GM12878 (cell line): ENCODE data around the gene SH3BGRL3. TPM values are rescaled to one million over a fixed set of nuclear protein-coding genes. Genes with fewer than 3 reads are reported as not detected.

ENCODE experiments used
- ATAC-seq: fragments of 200-7000 bp; cut with Tn5 transposase; 3 replicates; pipeline ENCODE4 v1.9.1; 2020; ENCODE audit warnings: mild to moderate bottlenecking, moderate library complexity
- BruUV-seq: library from RNA; stranded (reverse); fragments of 400-500 nt; replicated peaks from 2 replicates; lab custom pipeline; 2021; lab: Mats Ljungman, UMichigan
- CTCF ChIA-PET: fragments of 300-600 bp; sonication (Branson Sonifier 250); formaldehyde crosslinking; extraction: SDS; loops from one replicate; lab custom pipeline; 2021; ENCODE audit warnings: inconsistent platforms; lab: Yijun Ruan, JAX
- POLR2A ChIA-PET: fragments of 350-600 bp; formaldehyde crosslinking; extraction: SDS; loops from one replicate; lab custom pipeline; 2021; ENCODE audit warnings: inconsistent platforms; lab: Charles Lee
- RAD21 ChIA-PET: fragments of 300-600 bp; sonication (Branson Sonifier 250); formaldehyde crosslinking; loops from one replicate; lab custom pipeline; 2023; ENCODE audit warnings: antibody characterized with exemption; ENCODE audit not compliant: unreplicated experiment; lab: Charles Lee
- SMC1A ChIA-PET: fragments of 300-600 bp; sonication (Branson Sonifier 250); formaldehyde crosslinking; loops from one replicate; lab custom pipeline; 2023; ENCODE audit not compliant: unreplicated experiment, uncharacterized antibody; lab: Charles Lee
- DNase-seq: peaks from one replicate; pipeline ENCODE4 v3.0.0-alpha.2; 2011; ENCODE audit warnings: low read depth, low spot score
- FAIRE-seq: peaks from 3 replicates; lab custom pipeline; 2011; peaks lifted over from hg19 to GRCh38; lab: Jason Lieb, UNC
- H2AFZ ChIP-seq: 2 replicates; pipeline ENCODE4 v1.6.0; 2011; ENCODE audit warnings: low read depth, low read length, control low read depth; ENCODE audit not compliant: control insufficient read depth
- H3K27ac ChIP-seq: 2 replicates; pipeline ENCODE4 v1.5.1; 2011; ENCODE audit warnings: control low read depth; ENCODE audit not compliant: control insufficient read depth, insufficient read depth
- H3K27me3 ChIP-seq, 2 experiments: replicated peaks in 1 of 2; 2 replicates each; pipeline versions ENCODE4 v1.6.0 to v1.6.1; 2011; ENCODE audit warnings: low read length in 1 of 2; ENCODE audit not compliant: control insufficient read depth in 2 of 2, insufficient read depth in 2 of 2
- H3K36me3 ChIP-seq, 2 experiments: 2 replicates each; pipeline ENCODE4 v1.5.1; 2011; ENCODE audit warnings: low read length in 1 of 2; ENCODE audit not compliant: control insufficient read depth in 2 of 2, insufficient read depth in 2 of 2
- H3K4me1 ChIP-seq: 2 replicates; pipeline ENCODE4 v1.6.1; 2011; ENCODE audit warnings: mild to moderate bottlenecking, low read length, moderate library complexity, mixed read lengths; ENCODE audit not compliant: control insufficient read depth, insufficient read depth
- H3K4me2 ChIP-seq: 2 replicates; pipeline ENCODE4 v1.6.0; 2011; ENCODE audit warnings: control low read depth; ENCODE audit not compliant: control insufficient read depth, insufficient read depth
- H3K4me3 ChIP-seq: fragments of 200-600 bp; sonication (generic); 2 replicates; pipeline ENCODE4 v1.5.1; 2016
- H3K79me2 ChIP-seq: 2 replicates; pipeline ENCODE4 v1.6.0; 2011; ENCODE audit warnings: low read length; ENCODE audit not compliant: control insufficient read depth, insufficient read depth
- H3K9ac ChIP-seq: 2 replicates; pipeline ENCODE4 v1.8.0; 2011; ENCODE audit warnings: low read length, control low read depth, mixed read lengths; ENCODE audit not compliant: control insufficient read depth, insufficient read depth
- H3K9me3 ChIP-seq: replicated peaks from 3 replicates; pipeline ENCODE4 v1.5.1; 2011; ENCODE audit warnings: mild to moderate bottlenecking, low read length; ENCODE audit not compliant: control insufficient read depth, insufficient read depth
- H4K20me1 ChIP-seq: 2 replicates; pipeline ENCODE4 v1.6.0; 2011; ENCODE audit not compliant: control insufficient read depth, insufficient read depth
- BRCA1 ChIP-seq: IDR thresholded peaks from 2 replicates; pipeline ENCODE4 v1.6.1; 2011; ENCODE audit warnings: low read depth, low read length, improper control_type of control experiment
- CHD2 ChIP-seq: IDR thresholded peaks from 2 replicates; pipeline ENCODE4 v1.6.1; 2011; ENCODE audit warnings: low read depth, low read length, improper control_type of control experiment, borderline replicate concordance
- CREB1 ChIP-seq: IDR thresholded peaks from 2 replicates; pipeline ENCODE4 v1.6.1; 2012; ENCODE audit warnings: low read depth, mild to moderate bottlenecking, inconsistent platforms
- EP300 ChIP-seq, 2 experiments: fragments of 150-350 bp in 1 of 2; IDR thresholded peaks; 2 replicates each; pipeline ENCODE4 v1.6.1; 2011 to 2012; ENCODE audit warnings: low read depth in 2 of 2, low read length in 2 of 2, borderline replicate concordance in 1 of 2, improper control_type of control experiment in 1 of 2, inconsistent platforms in 1 of 2; ENCODE audit not compliant: control insufficient read depth in 1 of 2
- ETV6 ChIP-seq, 2 experiments: fragments of 450-650 bp in 1 of 2; IDR thresholded peaks in 1 of 2; conservative IDR thresholded peaks in 1 of 2; 2 replicates each; pipeline ENCODE4 v1.6.1; 2014; ENCODE audit warnings: antibody characterized with exemption in 1 of 2, borderline replicate concordance in 1 of 2, low read depth in 1 of 2, mild to moderate bottlenecking in 1 of 2, moderate library complexity in 1 of 2
- EZH2 ChIP-seq: IDR thresholded peaks from 2 replicates; pipeline ENCODE4 v1.6.1; 2012; ENCODE audit warnings: low read depth, mild to moderate bottlenecking, control low read depth, inconsistent platforms, low read length, borderline replicate concordance; ENCODE audit not compliant: control insufficient read depth
- MTA3 ChIP-seq: IDR thresholded peaks from 2 replicates; pipeline ENCODE4 v1.6.1; 2012; ENCODE audit warnings: low read length, inconsistent platforms, borderline replicate concordance
- NBN ChIP-seq: fragments of 450-650 bp; IDR thresholded peaks from 2 replicates; pipeline ENCODE4 v1.6.1; 2016
- POLR2AphosphoS2 ChIP-seq: IDR thresholded peaks from 2 replicates; pipeline ENCODE4 v1.6.1; 2011; ENCODE audit warnings: low read depth, mild to moderate bottlenecking, low read length, improper control_type of control experiment, moderate library complexity
- RAD21 ChIP-seq: IDR thresholded peaks from 2 replicates; pipeline ENCODE4 v1.6.1; 2011; ENCODE audit warnings: mild to moderate bottlenecking, low read depth, low read length, moderate library complexity; ENCODE audit not compliant: insufficient read depth
- RAD51 ChIP-seq: fragments of 450-650 bp; IDR thresholded peaks from 2 replicates; pipeline ENCODE4 v1.6.1; 2016; ENCODE audit warnings: moderate library complexity, mild to moderate bottlenecking, inconsistent platforms
- RBBP5 ChIP-seq: fragments of 200-600 bp; sonication (generic); conservative IDR thresholded peaks from 2 replicates; pipeline ENCODE4 v1.6.1; 2016
- SIN3A ChIP-seq: IDR thresholded peaks from 2 replicates; pipeline ENCODE4 v1.6.1; 2012; ENCODE audit warnings: low read depth, low read length, improper control_type of control experiment
- SUPT20H ChIP-seq: IDR thresholded peaks from 2 replicates; pipeline ENCODE4 v1.6.1; 2011; ENCODE audit warnings: low read depth, mild to moderate bottlenecking, low read length, moderate library complexity, borderline replicate concordance; ENCODE audit not compliant: control insufficient read depth
- TARDBP ChIP-seq: IDR thresholded peaks from 2 replicates; pipeline ENCODE4 v1.6.1; 2016; ENCODE audit warnings: borderline replicate concordance
- ZNF217 ChIP-seq: fragments of 450-650 bp; IDR thresholded peaks from 2 replicates; pipeline ENCODE4 v1.6.1; 2017; ENCODE audit warnings: antibody characterized with exemption, mild to moderate bottlenecking
- WGBS: methylation state at CpG from one replicate; pipeline ENCODE4 v1.1.6; 2016; ENCODE audit warnings: low lambda C conversion rate; ENCODE audit not compliant: insufficient replicate concordance, insufficient coverage; ENCODE audit errors: missing lambda C conversion rate; 5-methylcytosine and 5-hydroxymethylcytosine counted together
- in situ Hi-C: fragments of 300-500 bp; cut with MboI; formaldehyde crosslinking; loops from 9 replicates; pipeline ENCODE4 v1.14.3; 2018; ENCODE audit warnings: mixed read lengths
- intact Hi-C: fragments of 100-400 bp; cut with micrococcal nuclease; formaldehyde crosslinking; loops from one replicate; pipeline ENCODE4 v1.14.2; 2022; ENCODE audit not compliant: unreplicated experiment
- polyA plus RNA-seq, 11 experiments: library from polyadenylated mRNA; depleted of rRNA in 4 of 11; unstranded in 6 of 11; stranded (reverse) in 5 of 11; fragments of >200 nt; fragmentation: Nextera tagmentation in 4 of 11; fragmentation: Illumina TruSeq in 1 of 11; extraction: Ambion mirVana in 4 of 11; extraction: Trizol in 1 of 11; gene quantifications; 1 replicate in 1 of 11; 2 replicates in 10 of 11; pipeline versions ENCODE4 v1.2.1 to v1.2.3, GENCODE V29; 2011 to 2016; ENCODE audit warnings: inconsistent platforms in 2 of 11, missing spikeins in 2 of 11, low read depth in 1 of 11
- total RNA-seq, 4 experiments: library from RNA; depleted of rRNA in 3 of 4; stranded (reverse); fragments of >200 nt in 3 of 4; fragmentation: Illumina TruSeq in 1 of 4; extraction: Trizol in 1 of 4; gene quantifications; 2 replicates each; pipeline versions ENCODE4 v1.2.1 to v1.2.3, GENCODE V29; 2013 to 2021
- TF ChIP-seq, protein P1 (sequence below): IDR thresholded peaks from 2 replicates; pipeline ENCODE4 v1.6.1; 2012; ENCODE audit warnings: low read length, inconsistent platforms
- TF ChIP-seq, protein P2 (sequence below): fragments of 450-650 bp; IDR thresholded peaks from 2 replicates; pipeline ENCODE4 v1.6.1; 2016; ENCODE audit warnings: mild to moderate bottlenecking
- TF ChIP-seq, protein P3 (sequence below): IDR thresholded peaks from 2 replicates; pipeline ENCODE4 v1.6.1; 2011; ENCODE audit warnings: borderline replicate concordance, low read depth, mild to moderate bottlenecking, moderate library complexity, low read length; ENCODE audit not compliant: insufficient read depth, poor library complexity, severe bottlenecking

Gene SH3BGRL3
- total and polyA plus RNA-seq, 10 of the 15 experiments (the other 5 are each of a cell fraction or from before 2014, with no cell fraction given) = 39.7 to 390 (median 118) TPM

DNA sequence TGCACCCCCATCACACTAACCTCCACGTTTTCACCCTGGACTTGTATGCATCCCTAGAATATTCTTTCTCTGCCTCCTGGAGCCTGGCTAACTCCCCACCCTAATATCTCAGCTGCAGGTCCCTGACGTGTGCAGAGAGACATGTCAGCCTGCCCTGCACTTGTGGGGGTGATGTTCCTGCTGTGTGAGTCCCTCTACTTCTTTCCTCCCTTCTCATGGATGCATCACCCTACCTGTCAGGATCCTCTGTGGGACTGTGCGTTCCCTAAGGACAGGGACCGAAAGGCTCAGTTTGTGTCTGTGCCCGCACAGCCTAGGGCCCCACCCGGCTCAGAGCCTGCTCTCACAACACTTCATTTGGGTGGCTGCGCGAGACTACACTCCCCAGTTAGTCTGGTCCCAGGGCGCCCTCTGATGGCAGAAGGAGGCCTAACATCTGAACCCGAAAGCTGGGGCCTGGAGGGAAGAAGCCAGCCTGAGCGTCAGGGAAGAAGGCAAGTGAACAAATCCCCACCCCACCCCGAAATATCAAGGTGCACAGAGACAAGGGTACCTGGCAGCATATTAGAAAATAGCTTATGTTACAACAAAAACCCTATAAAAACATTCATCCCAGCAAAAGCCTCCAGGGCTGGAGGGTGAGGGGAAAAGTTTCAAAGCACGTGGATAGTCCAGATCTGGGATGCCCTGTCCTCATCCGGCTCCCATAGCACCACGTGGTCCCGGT is 41.6 kb downstream of the SH3BGRL3 start:
- peaks cover 23% of the 10 kb centered on the region for H3K79me2 ChIP-seq
- H3K27me3 ChIP-seq = no peaks in the 10 kb centered on the region
- BruUV-seq = no TSS peak
- H3K4me1 ChIP-seq = peaks cover 26% of the 10 kb centered on the region
- peak overlapping the region; percentile 45 for H2AFZ ChIP-seq
- in situ Hi-C loops = loop anchor here (5.0 kb wide), 2 partner anchors 34 to 149 kb away; partner anchors contain the start of gene ZNF593OS
- H3K4me2 ChIP-seq = peak overlapping the region; percentile 77
- FAIRE-seq (peak; percentile 81), DNase-seq (peak; percentile 57), ATAC-seq (peak; percentile 76)
- ChIA-PET CTCF (interaction anchor here (0.6 to 11.6 kb wide), 37 partner anchors 10 to 218 kb away, joined by 3 to 879 read pairs (median 5); partner anchors contain the start of genes CEP85, SH3BGRL3, UBXN11 and ZNF593), SMC1A (interaction anchor here (0.7 to 14.9 kb wide), 19 partner anchors 10 to 268 kb away, joined by 3 to 474 read pairs (median 5); partner anchors contain the start of genes C1orf232, CEP85, SH3BGRL3 and UBXN11), RAD21 (interaction anchor here (0.6 to 10.4 kb wide), 15 partner anchors 12 to 176 kb away, joined by 3 to 477 read pairs (median 5); partner anchors contain the start of genes C1orf232, CEP85, SH3BGRL3 and UBXN11), POLR2A (interaction anchor here (0.6 to 10.6 kb wide), 3 partner anchors 34 to 104 kb away, joined by 4 to 253 read pairs (median 31); partner anchors contain the start of gene SH3BGRL3)
- no peak overlapping the region for H3K4me3 ChIP-seq
- WGBS = 6% methylated on average over 16 of the region's 16 CpGs
- peak overlapping the region; percentile 29; the same call in 1 of the 2 replicates for H3K9ac ChIP-seq
- peak overlapping the region; percentile 4; the same call in 1 of the 2 replicates for H3K27ac ChIP-seq
- no peaks in the 10 kb centered on the region for H4K20me1 ChIP-seq
- H3K9me3 ChIP-seq = no peaks in the 10 kb centered on the region
- peaks cover 0 to 3% of the 10 kb centered on the region in 2 experiments; a peak in 1 of 4 replicates for H3K36me3 ChIP-seq
- intact Hi-C loops = loop anchor here (1.0 to 5.0 kb wide), 3 partner anchors 36 to 154 kb away; partner anchors contain the start of genes C1orf232 and ZNF593
- TF ChIP-seq, protein P1, sequence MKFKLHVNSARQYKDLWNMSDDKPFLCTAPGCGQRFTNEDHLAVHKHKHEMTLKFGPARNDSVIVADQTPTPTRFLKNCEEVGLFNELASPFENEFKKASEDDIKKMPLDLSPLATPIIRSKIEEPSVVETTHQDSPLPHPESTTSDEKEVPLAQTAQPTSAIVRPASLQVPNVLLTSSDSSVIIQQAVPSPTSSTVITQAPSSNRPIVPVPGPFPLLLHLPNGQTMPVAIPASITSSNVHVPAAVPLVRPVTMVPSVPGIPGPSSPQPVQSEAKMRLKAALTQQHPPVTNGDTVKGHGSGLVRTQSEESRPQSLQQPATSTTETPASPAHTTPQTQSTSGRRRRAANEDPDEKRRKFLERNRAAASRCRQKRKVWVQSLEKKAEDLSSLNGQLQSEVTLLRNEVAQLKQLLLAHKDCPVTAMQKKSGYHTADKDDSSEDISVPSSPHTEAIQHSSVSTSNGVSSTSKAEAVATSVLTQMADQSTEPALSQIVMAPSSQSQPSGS = no peak
- no peak for TF ChIP-seq SIN3A
- TF ChIP-seq SUPT20H = no peak
- peak; percentile 76 for TF ChIP-seq CHD2
- no peak for TF ChIP-seq MTA3
- peak; percentile 62 for TF ChIP-seq NBN
- peak; percentile 99 for TF ChIP-seq RAD21
- no peak for TF ChIP-seq EZH2
- TF ChIP-seq CREB1 = peak; percentile 26; the same call in 1 of the 2 replicates
- TF ChIP-seq RBBP5 = no peak
- TF ChIP-seq, protein P2, sequence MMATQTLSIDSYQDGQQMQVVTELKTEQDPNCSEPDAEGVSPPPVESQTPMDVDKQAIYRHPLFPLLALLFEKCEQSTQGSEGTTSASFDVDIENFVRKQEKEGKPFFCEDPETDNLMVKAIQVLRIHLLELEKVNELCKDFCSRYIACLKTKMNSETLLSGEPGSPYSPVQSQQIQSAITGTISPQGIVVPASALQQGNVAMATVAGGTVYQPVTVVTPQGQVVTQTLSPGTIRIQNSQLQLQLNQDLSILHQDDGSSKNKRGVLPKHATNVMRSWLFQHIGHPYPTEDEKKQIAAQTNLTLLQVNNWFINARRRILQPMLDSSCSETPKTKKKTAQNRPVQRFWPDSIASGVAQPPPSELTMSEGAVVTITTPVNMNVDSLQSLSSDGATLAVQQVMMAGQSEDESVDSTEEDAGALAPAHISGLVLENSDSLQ = no peak
- TF ChIP-seq POLR2AphosphoS2 = no peak
- TF ChIP-seq EP300 (IDR thresholded peaks at IDR 0.05; ENCODE audit: borderline replicate concordance in 1 of 2, control insufficient read depth in 1 of 2, low read depth in 2 of 2, low read length in 2 of 2) = no peak
- TF ChIP-seq, protein P3, sequence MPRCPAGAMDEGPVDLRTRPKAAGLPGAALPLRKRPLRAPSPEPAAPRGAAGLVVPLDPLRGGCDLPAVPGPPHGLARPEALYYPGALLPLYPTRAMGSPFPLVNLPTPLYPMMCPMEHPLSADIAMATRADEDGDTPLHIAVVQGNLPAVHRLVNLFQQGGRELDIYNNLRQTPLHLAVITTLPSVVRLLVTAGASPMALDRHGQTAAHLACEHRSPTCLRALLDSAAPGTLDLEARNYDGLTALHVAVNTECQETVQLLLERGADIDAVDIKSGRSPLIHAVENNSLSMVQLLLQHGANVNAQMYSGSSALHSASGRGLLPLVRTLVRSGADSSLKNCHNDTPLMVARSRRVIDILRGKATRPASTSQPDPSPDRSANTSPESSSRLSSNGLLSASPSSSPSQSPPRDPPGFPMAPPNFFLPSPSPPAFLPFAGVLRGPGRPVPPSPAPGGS = no peak
- no peak for TF ChIP-seq ZNF217
- no peak for TF ChIP-seq TARDBP
- no peak for TF ChIP-seq RAD51
- TF ChIP-seq BRCA1 = no peak
- no peak for TF ChIP-seq ETV6 (conservative IDR thresholded peaks at IDR 0.05 in 1 of 2, IDR thresholded peaks at IDR 0.05 in 1 of 2; ENCODE audit: borderline replicate concordance in 1 of 2, low read depth in 1 of 2)
